Measurements from ENCODE around the gene MAN1A2. TPM values are rescaled to one million over a fixed set of nuclear protein-coding genes. Genes with fewer than 3 reads are reported as not detected.
A peak's percentile ranks its signal among the peaks of the same experiment; 100 is the strongest.

Gene MAN1A2
- total RNA-seq, 1 experiment from 2014 or later = 33.4 TPM

- Mint-ChIP-seq H3K36me3 (ENCODE audit: insufficient read depth, unreplicated experiment) (peaks cover 10% of the 10 kb centered on the region), H3K4me1 (ENCODE audit: insufficient read depth, unreplicated experiment) (no peaks in the 10 kb centered on the region), H3K9me3 (ENCODE audit: unreplicated experiment) (no peaks in the 10 kb centered on the region), H3K27me3 (ENCODE audit: insufficient read depth, unreplicated experiment) (no peaks in the 10 kb centered on the region), H3K4me3 (ENCODE audit: unreplicated experiment) (no peak overlapping the region), H3K27ac (ENCODE audit: low read depth, unreplicated experiment) (no peak overlapping the region)
- no TSS peak for BruUV-seq (replicated peaks)
- TF ChIP-seq CTCF (IDR thresholded peaks at IDR 0.05; ENCODE audit: unreplicated experiment) = no peak
- intact Hi-C loops (cut with micrococcal nuclease) = no loop called here
- ChIA-PET POLR2A (no interaction called here), CTCF (interaction anchor here (0.6 to 4.4 kb wide), 6 partner anchors 8 to 368 kb away, joined by 3 to 31 read pairs (median 4); no protein-coding TSS in a partner anchor)
- DNase-seq (ENCODE audit: unreplicated experiment) = no peak
Measured at GRCh38 chr1:117527566-117528102, 160.4 kb downstream of the MAN1A2 start.

- Mint-ChIP-seq H3K4me1 (ENCODE audit: insufficient read depth, unreplicated experiment) (no peaks in the 10 kb centered on the region), H3K27me3 (ENCODE audit: insufficient read depth, unreplicated experiment) (no peaks in the 10 kb centered on the region), H3K27ac (ENCODE audit: low read depth, unreplicated experiment) (no peak overlapping the region), H3K9me3 (ENCODE audit: unreplicated experiment) (no peaks in the 10 kb centered on the region), H3K36me3 (ENCODE audit: insufficient read depth, unreplicated experiment) (peaks cover 10% of the 10 kb centered on the region), H3K4me3 (ENCODE audit: unreplicated experiment) (no peak overlapping the region)
- intact Hi-C loops (cut with micrococcal nuclease) = loop anchor here (10.0 kb wide), 1 partner anchor 145 kb away; no protein-coding TSS in a partner anchor
- no peak for DNase-seq (ENCODE audit: unreplicated experiment)
- no peak for TF ChIP-seq CTCF (IDR thresholded peaks at IDR 0.05; ENCODE audit: unreplicated experiment)
- ChIA-PET POLR2A (no interaction called here), CTCF (interaction anchor here (1.4 to 4.4 kb wide), 3 partner anchors 11 to 229 kb away, joined by 3 to 31 read pairs (median 15); no protein-coding TSS in a partner anchor)
- no TSS peak for BruUV-seq (replicated peaks)
Measured at GRCh38 chr1:117529683-117530082, 162.4 kb downstream of the MAN1A2 start.

- ChIA-PET CTCF (interaction anchor here (0.6 kb wide), 1 partner anchor 17 kb away, joined by 3 read pairs; no protein-coding TSS in a partner anchor), POLR2A (no interaction called here)
- Mint-ChIP-seq H3K27me3 (ENCODE audit: insufficient read depth, unreplicated experiment) (no peaks in the 10 kb centered on the region), H3K27ac (ENCODE audit: low read depth, unreplicated experiment) (no peak overlapping the region), H3K4me3 (ENCODE audit: unreplicated experiment) (no peak overlapping the region), H3K9me3 (ENCODE audit: unreplicated experiment) (no peaks in the 10 kb centered on the region), H3K4me1 (ENCODE audit: insufficient read depth, unreplicated experiment) (no peaks in the 10 kb centered on the region), H3K36me3 (ENCODE audit: insufficient read depth, unreplicated experiment) (peaks cover 10% of the 10 kb centered on the region)
- no TSS peak for BruUV-seq (replicated peaks)
- intact Hi-C loops (cut with micrococcal nuclease) = loop anchor here (10.0 kb wide), 1 partner anchor 144 kb away; no protein-coding TSS in a partner anchor
- DNase-seq (ENCODE audit: unreplicated experiment) = no peak
- TF ChIP-seq CTCF (IDR thresholded peaks at IDR 0.05; ENCODE audit: unreplicated experiment) = no peak
Measured at GRCh38 chr1:117531222-117531621, 164.0 kb downstream of the MAN1A2 start.

- no TSS peak for BruUV-seq (replicated peaks)
- CTCF ChIA-PET = interaction anchor here (0.5 to 15.1 kb wide), 93 partner anchors 8 to 812 kb away, joined by 3 to 395 read pairs (median 4); partner anchors contain the start of genes GDAP2 and WDR3
- Mint-ChIP-seq H3K4me3 (ENCODE audit: unreplicated experiment) (no peak overlapping the region), H3K36me3 (ENCODE audit: insufficient read depth, unreplicated experiment) (peaks cover 2% of the 10 kb centered on the region), H3K27me3 (ENCODE audit: insufficient read depth, unreplicated experiment) (no peaks in the 10 kb centered on the region), H3K27ac (ENCODE audit: low read depth, unreplicated experiment) (no peak overlapping the region), H3K4me1 (ENCODE audit: insufficient read depth, unreplicated experiment) (no peaks in the 10 kb centered on the region), H3K9me3 (ENCODE audit: unreplicated experiment) (no peaks in the 10 kb centered on the region)
- POLR2A ChIA-PET = interaction anchor here (0.6 to 2.5 kb wide), 7 partner anchors 20 to 222 kb away, joined by 3 to 12 read pairs (median 4); no protein-coding TSS in a partner anchor
- intact Hi-C loops (cut with micrococcal nuclease) = loop anchor here (1.0 to 10.0 kb wide), 5 partner anchors 140 to 468 kb away; no protein-coding TSS in a partner anchor
- TF ChIP-seq CTCF (IDR thresholded peaks at IDR 0.05; ENCODE audit: unreplicated experiment) = peak; percentile 53
- peak; percentile 62 for DNase-seq (ENCODE audit: unreplicated experiment)
Measured at GRCh38 chr1:117534995-117535467, 167.8 kb downstream of the MAN1A2 start.

Data from MCF 10A (cell line).